Colonic mucosa (tissue), 4 donors: Measurements from ENCODE around the gene SAMD4B. TPM values are rescaled to one million over a fixed set of nuclear protein-coding genes. Genes with fewer than 3 reads are reported as not detected.

ENCODE experiments used
- DNase-seq: peaks from one replicate; pipeline ENCODE4 v3.0.0-alpha.2; 2020
- H3K27ac ChIP-seq: fragments of 200-600 bp; one replicate; pipeline ENCODE4 v1.8.0; 2021
- H3K27me3 ChIP-seq: fragments of 200-600 bp; one replicate; pipeline ENCODE4 v1.8.0; 2021
- H3K36me3 ChIP-seq: fragments of 200-600 bp; one replicate; pipeline ENCODE4 v1.8.0; 2021
- H3K4me1 ChIP-seq: fragments of 200-600 bp; one replicate; pipeline ENCODE4 v1.8.0; 2021; ENCODE audit warnings: mild to moderate bottlenecking
- H3K4me3 ChIP-seq: fragments of 200-600 bp; one replicate; pipeline ENCODE4 v1.8.0; 2021
- H3K9ac ChIP-seq, 2 donors: one replicate each; pipeline ENCODE4 v1.7.0; 2013; ENCODE audit warnings: control low read depth in 2 of 2, low read depth in 2 of 2, low read length in 2 of 2
- H3K9me3 ChIP-seq: fragments of 200-600 bp; one replicate; pipeline ENCODE4 v1.8.0; 2021
- intact Hi-C: fragments of 100-400 bp; cut with DNase I; formaldehyde crosslinking; loops from one replicate; pipeline ENCODE4 v1.14.1; 2022
- total RNA-seq, 2 donors: library from RNA; stranded (reverse); fragmentation: NEBNext Ultra II Directional in 1 of 2; extraction: Animal tissue kit (Norgen Biotek cat#: 25700) in 1 of 2; gene quantifications; one replicate each; pipeline ENCODE4 v1.2.1, GENCODE V29; 2021
- TF ChIP-seq, protein P1 (sequence below): fragments of 200-600 bp; IDR thresholded peaks from one replicate; pipeline ENCODE4 v1.8.0; 2022; ENCODE audit warnings: antibody characterized with exemption, mild to moderate bottlenecking
- donor health status: healthy.
- donor health status: DM: no; HTN: no; CAD: no.
- donor health status: DM: no; HTN: no; CAD: no.

SAMD4B gene
- total RNA-seq, 2 donors from 2014 or later: 63.9 to 73.7 TPM

DNA sequence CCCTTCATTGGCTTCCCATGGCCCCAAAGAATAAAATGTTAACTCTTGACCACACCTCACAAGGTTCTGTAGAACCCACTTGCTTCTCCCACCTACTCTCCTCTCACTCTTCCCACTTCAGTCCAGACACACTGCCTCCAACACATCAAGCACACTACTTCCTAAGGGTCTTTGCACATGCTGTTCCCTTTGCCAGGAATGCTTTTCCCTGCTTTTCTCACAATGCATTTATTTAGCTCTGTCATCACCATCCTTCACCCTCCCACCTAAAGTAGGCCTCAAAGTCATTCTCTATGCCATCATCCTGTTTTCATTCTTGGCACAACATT lies 38.1 kb upstream of the SAMD4B start:
- no peak overlapping the region for H3K9ac ChIP-seq
- no peak overlapping the region for H3K27ac ChIP-seq
- peaks cover 20% of the 10 kb centered on the region for H3K27me3 ChIP-seq
- DNase-seq: no peak
- H3K4me3 ChIP-seq: no peak overlapping the region
- peaks cover 6% of the 10 kb centered on the region for H3K4me1 ChIP-seq
- intact Hi-C loops: no loop called here
- no peaks in the 10 kb centered on the region for H3K9me3 ChIP-seq
- H3K36me3 ChIP-seq: no peaks in the 10 kb centered on the region
- TF ChIP-seq, protein P1, sequence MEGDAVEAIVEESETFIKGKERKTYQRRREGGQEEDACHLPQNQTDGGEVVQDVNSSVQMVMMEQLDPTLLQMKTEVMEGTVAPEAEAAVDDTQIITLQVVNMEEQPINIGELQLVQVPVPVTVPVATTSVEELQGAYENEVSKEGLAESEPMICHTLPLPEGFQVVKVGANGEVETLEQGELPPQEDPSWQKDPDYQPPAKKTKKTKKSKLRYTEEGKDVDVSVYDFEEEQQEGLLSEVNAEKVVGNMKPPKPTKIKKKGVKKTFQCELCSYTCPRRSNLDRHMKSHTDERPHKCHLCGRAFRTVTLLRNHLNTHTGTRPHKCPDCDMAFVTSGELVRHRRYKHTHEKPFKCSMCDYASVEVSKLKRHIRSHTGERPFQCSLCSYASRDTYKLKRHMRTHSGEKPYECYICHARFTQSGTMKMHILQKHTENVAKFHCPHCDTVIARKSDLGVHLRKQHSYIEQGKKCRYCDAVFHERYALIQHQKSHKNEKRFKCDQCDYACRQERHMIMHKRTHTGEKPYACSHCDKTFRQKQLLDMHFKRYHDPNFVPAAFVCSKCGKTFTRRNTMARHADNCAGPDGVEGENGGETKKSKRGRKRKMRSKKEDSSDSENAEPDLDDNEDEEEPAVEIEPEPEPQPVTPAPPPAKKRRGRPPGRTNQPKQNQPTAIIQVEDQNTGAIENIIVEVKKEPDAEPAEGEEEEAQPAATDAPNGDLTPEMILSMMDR: no peak

DNA sequence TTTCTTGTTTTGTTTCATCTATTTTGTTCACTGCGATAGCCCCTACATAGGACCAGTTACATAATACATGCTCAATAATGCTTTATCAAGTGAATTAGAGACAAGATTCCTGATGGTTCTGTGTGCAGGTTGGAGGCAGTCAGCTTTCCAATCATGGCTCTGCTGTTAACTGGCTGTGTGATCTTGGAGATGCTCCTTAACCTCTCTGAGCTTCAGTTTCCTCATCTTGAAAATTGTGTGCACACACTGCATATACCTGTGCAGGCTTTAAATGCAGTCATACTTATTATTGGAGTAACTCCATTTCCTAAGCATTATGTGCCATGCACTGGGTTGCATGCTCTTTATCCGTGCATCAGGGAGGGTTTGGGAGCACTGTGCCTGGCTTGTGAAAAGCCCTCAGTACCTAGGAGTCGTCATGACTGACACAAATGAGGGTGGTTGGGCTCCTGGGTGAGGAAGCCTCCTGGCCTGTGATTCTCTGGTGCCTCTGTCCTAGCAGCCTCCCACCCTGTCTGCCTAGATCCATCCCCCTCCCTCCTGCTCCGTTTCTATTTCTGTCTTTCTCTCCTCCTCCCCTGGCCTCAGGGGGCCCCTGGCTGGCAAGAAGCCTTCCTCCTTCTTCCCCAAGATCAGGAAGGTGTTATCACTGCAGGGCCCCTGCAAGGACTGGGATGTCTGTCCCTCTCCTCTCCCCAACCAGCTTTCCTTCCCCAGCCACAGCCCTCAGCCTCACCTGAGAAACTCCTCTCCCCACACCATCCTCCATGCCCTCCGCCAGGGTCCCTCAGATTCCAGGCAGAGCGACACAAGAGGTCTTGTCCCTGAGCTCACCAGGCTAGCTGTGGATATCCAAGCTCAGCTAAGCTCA lies 37.3 kb upstream of the SAMD4B start:
- no peak for DNase-seq
- Histone ChIP-seq H3K9ac (no peak overlapping the region), H3K4me3 (no peak overlapping the region), H3K36me3 (no peaks in the 10 kb centered on the region), H3K9me3 (no peaks in the 10 kb centered on the region), H3K27ac (no peak overlapping the region), H3K4me1 (peaks cover 6% of the 10 kb centered on the region), H3K27me3 (peaks cover 20% of the 10 kb centered on the region)
- TF ChIP-seq, protein P1: no peak
- intact Hi-C loops: no loop called here

DNA sequence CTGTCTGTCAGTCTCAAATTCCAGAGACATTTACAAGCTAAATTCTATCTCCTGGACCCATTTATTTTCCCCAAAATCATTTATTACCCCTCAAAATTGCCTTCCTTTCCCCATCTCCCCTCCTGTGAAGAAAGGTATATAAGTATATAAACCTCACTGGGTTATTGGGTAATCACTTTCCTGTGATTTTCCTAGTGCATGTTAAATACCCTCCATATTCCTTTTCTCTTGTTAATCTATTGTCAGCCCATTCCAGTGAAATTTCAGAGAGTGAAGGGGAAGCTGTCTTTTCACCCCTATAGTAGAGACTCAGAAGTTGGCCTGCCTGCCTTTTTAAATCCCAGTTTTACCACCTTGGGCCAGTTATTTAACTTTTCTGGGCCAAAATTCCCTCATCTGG lies 36.1 kb upstream of the SAMD4B start:
- TF ChIP-seq, protein P1: no peak
- DNase-seq: no peak
- Histone ChIP-seq H3K9me3 (no peaks in the 10 kb centered on the region), H3K27ac (no peak overlapping the region), H3K9ac (no peak overlapping the region), H3K4me1 (peaks cover 6% of the 10 kb centered on the region), H3K4me3 (no peak overlapping the region), H3K36me3 (no peaks in the 10 kb centered on the region), H3K27me3 (peaks cover 20% of the 10 kb centered on the region)
- intact Hi-C loops: no loop called here

DNA sequence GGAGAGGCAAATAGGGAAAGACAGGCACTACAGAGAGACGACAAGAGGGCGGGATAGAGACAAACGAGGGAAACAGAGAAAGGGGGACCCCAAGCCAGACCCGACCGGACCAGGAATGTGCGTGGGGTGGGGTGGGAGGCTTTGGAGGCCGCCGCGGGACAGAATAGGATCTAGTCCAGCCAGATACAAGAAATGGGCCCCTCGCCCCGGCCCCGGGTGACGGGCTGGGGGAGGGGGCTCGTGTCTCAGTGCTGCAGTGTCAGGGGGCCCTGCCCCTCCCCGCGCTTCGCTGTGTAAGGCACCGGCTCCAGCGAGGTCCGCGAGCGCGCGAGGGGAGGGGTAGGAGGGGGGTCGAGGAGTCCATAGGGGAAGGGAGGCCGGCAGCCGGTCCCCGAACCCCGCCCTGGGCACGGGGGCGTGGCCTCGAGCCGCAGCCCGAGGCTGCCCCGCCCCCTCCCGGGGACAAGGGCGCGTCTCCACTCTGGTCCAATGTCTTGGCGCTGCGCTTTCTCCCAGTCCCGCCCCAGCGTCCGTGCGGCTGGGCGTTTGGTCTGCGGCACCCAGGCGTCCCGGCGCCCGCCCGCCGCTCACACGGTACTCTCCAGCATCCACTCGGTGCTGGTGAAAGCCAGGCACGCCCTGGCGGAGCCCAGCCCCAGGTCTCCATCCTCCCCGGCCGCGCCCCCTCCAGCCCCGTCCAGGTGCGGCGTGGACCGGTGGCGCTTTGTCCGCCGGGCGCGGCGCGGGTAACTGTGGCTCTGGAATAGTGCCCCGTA lies 35.0 kb upstream of the SAMD4B start:
- peak; percentile 71 for DNase-seq
- TF ChIP-seq, protein P1: no peak
- Histone ChIP-seq H3K4me1 (peaks cover 6% of the 10 kb centered on the region), H3K36me3 (no peaks in the 10 kb centered on the region), H3K4me3 (peak overlapping the region; percentile 15), H3K27ac (no peak overlapping the region), H3K9me3 (no peaks in the 10 kb centered on the region), H3K27me3 (peaks cover 20% of the 10 kb centered on the region), H3K9ac (no peak overlapping the region)
- intact Hi-C loops: no loop called here

GRCh38 chr19:39307822-39308530 lies 34.2 kb upstream of the SAMD4B start:
- H3K27me3 ChIP-seq: peaks cover 20% of the 10 kb centered on the region
- H3K27ac ChIP-seq: no peak overlapping the region
- DNase-seq: no peak
- H3K36me3 ChIP-seq: no peaks in the 10 kb centered on the region
- no peak overlapping the region for H3K9ac ChIP-seq
- peaks cover 6% of the 10 kb centered on the region for H3K4me1 ChIP-seq
- TF ChIP-seq, protein P1: no peak
- intact Hi-C loops: no loop called here
- peak overlapping the region; percentile 15 for H3K4me3 ChIP-seq
- H3K9me3 ChIP-seq: no peaks in the 10 kb centered on the region
